Measurements from ENCODE around the gene DDTL.
"Not testable (repeated sequence)": the region's sequence is repeated elsewhere in the genome, so short reads cannot be mapped to it uniquely, and the experiment has no call there.

DNA sequence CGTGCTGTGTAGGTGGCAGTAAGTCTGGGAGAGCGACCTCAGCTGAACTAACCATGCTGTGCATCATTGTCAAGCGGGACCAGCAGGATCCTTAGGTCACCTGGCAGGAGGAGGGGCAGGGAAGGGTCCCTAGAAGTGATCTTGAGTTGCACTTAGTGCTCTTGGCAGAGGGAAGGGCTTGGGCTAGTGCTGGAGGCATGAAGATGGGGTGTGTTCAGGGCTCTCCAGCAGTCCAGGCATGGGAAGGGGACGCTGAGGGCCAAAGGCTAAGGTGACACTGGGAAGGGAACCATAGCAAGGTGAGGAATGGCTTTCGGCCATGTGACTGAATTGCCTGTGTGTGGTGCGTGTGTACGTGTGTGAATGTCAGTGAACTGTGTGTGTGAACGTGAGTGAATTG lies 19.4 kb downstream of the DDTL start:
- TF ChIP-seq POLR2A (IDR thresholded peaks at IDR 0.05) = not testable (repeated sequence)
- TF ChIP-seq, protein P1, sequence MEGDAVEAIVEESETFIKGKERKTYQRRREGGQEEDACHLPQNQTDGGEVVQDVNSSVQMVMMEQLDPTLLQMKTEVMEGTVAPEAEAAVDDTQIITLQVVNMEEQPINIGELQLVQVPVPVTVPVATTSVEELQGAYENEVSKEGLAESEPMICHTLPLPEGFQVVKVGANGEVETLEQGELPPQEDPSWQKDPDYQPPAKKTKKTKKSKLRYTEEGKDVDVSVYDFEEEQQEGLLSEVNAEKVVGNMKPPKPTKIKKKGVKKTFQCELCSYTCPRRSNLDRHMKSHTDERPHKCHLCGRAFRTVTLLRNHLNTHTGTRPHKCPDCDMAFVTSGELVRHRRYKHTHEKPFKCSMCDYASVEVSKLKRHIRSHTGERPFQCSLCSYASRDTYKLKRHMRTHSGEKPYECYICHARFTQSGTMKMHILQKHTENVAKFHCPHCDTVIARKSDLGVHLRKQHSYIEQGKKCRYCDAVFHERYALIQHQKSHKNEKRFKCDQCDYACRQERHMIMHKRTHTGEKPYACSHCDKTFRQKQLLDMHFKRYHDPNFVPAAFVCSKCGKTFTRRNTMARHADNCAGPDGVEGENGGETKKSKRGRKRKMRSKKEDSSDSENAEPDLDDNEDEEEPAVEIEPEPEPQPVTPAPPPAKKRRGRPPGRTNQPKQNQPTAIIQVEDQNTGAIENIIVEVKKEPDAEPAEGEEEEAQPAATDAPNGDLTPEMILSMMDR (IDR thresholded peaks at IDR 0.05) = not testable (repeated sequence)
